ENCODE data around the gene ADGB. TPM values are rescaled to one million over a fixed set of nuclear protein-coding genes. Genes with fewer than 3 reads are reported as not detected.

Gene ADGB
- total and polyA plus RNA-seq, 2 donors (not counting 1 experiment from before 2014, with no cell fraction given) = not detected

- no peaks in the 10 kb centered on the region for H3K4me1 ChIP-seq (ENCODE audit: control insufficient read depth in 2 of 2, insufficient read depth in 2 of 2, low read length in 2 of 2)
- no peaks in the 10 kb centered on the region for H4K20me1 ChIP-seq (ENCODE audit: control insufficient read depth, insufficient read depth, low read length, poor library complexity, severe bottlenecking)
- ChIA-PET CTCF (no interaction called here), POLR2A (no interaction called here)
- H3K27ac ChIP-seq (ENCODE audit: low read length in 2 of 2) = no peak overlapping the region
- WGBS (ENCODE audit: insufficient coverage) = no CpG with 5 or more reads among the region's 1 CpG
- Mint-ChIP-seq H3K4me3 (no peak overlapping the region), H3K27me3 (peaks cover 10% of the 10 kb centered on the region), H3K9me3 (ENCODE audit: insufficient read depth) (peaks cover 2% of the 10 kb centered on the region), H3K27ac (no peak overlapping the region), H3K4me1 (no peaks in the 10 kb centered on the region)
- no peaks in the 10 kb centered on the region for H3K36me3 ChIP-seq (replicated peaks in 1 of 2; ENCODE audit: control extremely low read depth in 1 of 2, control insufficient read depth in 1 of 2, extremely low read depth in 1 of 2, insufficient read depth in 2 of 2, low read length in 1 of 2)
- peaks cover 0 to 8% (median 0%) of the 10 kb centered on the region in 3 donors for H3K9me3 ChIP-seq (ENCODE audit: control extremely low read depth in 1 of 3, control insufficient read depth in 2 of 3, insufficient read depth in 1 of 3, low read length in 2 of 3)
- H3K9ac ChIP-seq (ENCODE audit: low read length) = no peak overlapping the region
- ATAC-seq (ENCODE audit: low read depth) = no peak
- intact Hi-C loops (cut with micrococcal nuclease) = no loop called here
- H2AFZ ChIP-seq (ENCODE audit: insufficient read depth, low read depth, low read length, poor library complexity, severe bottlenecking) = no peak overlapping the region
- no peak overlapping the region for H3K4me2 ChIP-seq (replicated peaks; ENCODE audit: low read depth, low read length, poor library complexity, severe bottlenecking)
- no peak overlapping the region for H3K4me3 ChIP-seq (ENCODE audit: control extremely low read depth in 1 of 5, extremely low read depth in 1 of 5, insufficient read depth in 1 of 5, low read depth in 2 of 5, low read length in 4 of 5)
- no peak for TF ChIP-seq CTCF (IDR thresholded peaks at IDR 0.05)
- no peak for TF ChIP-seq EZH2 (IDR thresholded peaks at IDR 0.05; ENCODE audit: borderline replicate concordance, insufficient read depth, low read depth, low read length, poor library complexity, severe bottlenecking)
- no peak for DNase-seq
- no peaks in the 10 kb centered on the region for H3K79me2 ChIP-seq (ENCODE audit: control insufficient read depth, insufficient read depth, low read length)
- no peaks in the 10 kb centered on the region for H3K27me3 ChIP-seq (replicated peaks in 1 of 4; ENCODE audit: control extremely low read depth in 1 of 4, control insufficient read depth in 3 of 4, insufficient read depth in 4 of 4, low read length in 3 of 4)
Measured at GRCh38 chr6:146847426-146847825, 248.7 kb downstream of the ADGB start.

DNA sequence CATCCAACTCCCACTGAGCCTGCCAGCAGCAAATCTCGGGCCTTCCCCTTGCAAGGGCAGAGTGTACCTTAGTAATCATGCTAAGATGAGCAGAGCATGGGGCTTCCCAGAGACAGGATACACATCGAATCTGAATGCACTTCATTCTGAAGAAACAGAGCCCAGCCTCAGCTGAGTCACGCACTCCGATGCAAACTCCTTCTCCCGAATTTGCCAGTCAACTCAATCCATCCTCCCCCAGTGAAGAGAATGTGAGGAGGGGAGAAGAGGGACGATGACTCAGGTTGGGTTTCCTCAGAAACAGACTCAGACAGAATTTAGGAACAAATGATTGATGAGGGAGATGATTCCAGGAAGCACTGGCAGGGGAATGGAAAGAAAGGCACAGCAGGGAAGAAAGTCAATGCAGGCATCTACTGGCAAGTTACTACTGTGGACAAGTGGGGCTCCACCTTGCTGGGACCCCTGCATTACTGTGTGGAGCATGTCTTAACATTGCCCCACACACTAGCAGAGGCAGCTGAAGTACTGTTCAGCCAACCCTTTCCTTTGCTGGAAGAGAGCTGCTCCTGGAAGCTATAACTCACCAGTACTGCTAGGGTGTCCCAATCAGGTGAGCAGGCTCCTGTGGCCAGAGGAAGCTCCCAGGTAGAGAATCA, 251.6 kb downstream of the ADGB start:
- 54% methylated on average over 3 of the region's 6 CpGs for WGBS (ENCODE audit: insufficient coverage)
- H3K4me1 Mint-ChIP-seq = no peaks in the 10 kb centered on the region
- CTCF ChIA-PET = no interaction called here

More for the DNA sequence above, 251.6 kb downstream of the ADGB start:
- H3K27ac Mint-ChIP-seq = no peak overlapping the region
- DNase-seq (no peak), ATAC-seq (ENCODE audit: low read depth) (no peak)
- H3K27me3 Mint-ChIP-seq = peaks cover 15% of the 10 kb centered on the region
- Histone ChIP-seq H3K9ac (ENCODE audit: low read length) (no peak overlapping the region), H3K4me2 (replicated peaks; ENCODE audit: low read depth, low read length, poor library complexity, severe bottlenecking) (no peak overlapping the region), H3K4me1 (ENCODE audit: control insufficient read depth in 2 of 2, insufficient read depth in 2 of 2, low read length in 2 of 2) (no peaks in the 10 kb centered on the region), H3K9me3 (ENCODE audit: control extremely low read depth in 1 of 3, control insufficient read depth in 2 of 3, insufficient read depth in 1 of 3, low read length in 2 of 3) (peaks cover 0 to under 1% (median 0%) of the 10 kb centered on the region in 3 donors), H3K27me3 (replicated peaks in 1 of 4; ENCODE audit: control extremely low read depth in 1 of 4, control insufficient read depth in 3 of 4, insufficient read depth in 4 of 4, low read length in 3 of 4) (no peaks in the 10 kb centered on the region), H3K27ac (ENCODE audit: low read length in 2 of 2) (no peak overlapping the region), H3K79me2 (ENCODE audit: control insufficient read depth, insufficient read depth, low read length) (no peaks in the 10 kb centered on the region), H3K36me3 (replicated peaks in 1 of 2; ENCODE audit: control extremely low read depth in 1 of 2, control insufficient read depth in 1 of 2, extremely low read depth in 1 of 2, insufficient read depth in 2 of 2, low read length in 1 of 2) (no peaks in the 10 kb centered on the region), H2AFZ (ENCODE audit: insufficient read depth, low read depth, low read length, poor library complexity, severe bottlenecking) (no peak overlapping the region), H3K4me3 (ENCODE audit: control extremely low read depth in 1 of 5, extremely low read depth in 1 of 5, insufficient read depth in 1 of 5, low read depth in 2 of 5, low read length in 4 of 5) (no peak overlapping the region), H4K20me1 (ENCODE audit: control insufficient read depth, insufficient read depth, low read length, poor library complexity, severe bottlenecking) (no peaks in the 10 kb centered on the region)
- intact Hi-C loops (cut with micrococcal nuclease) = no loop called here
- POLR2A ChIA-PET = no interaction called here
- H3K4me3 Mint-ChIP-seq = no peak overlapping the region
- TF ChIP-seq CTCF (IDR thresholded peaks at IDR 0.05) (no peak), EZH2 (IDR thresholded peaks at IDR 0.05; ENCODE audit: borderline replicate concordance, insufficient read depth, low read depth, low read length, poor library complexity, severe bottlenecking) (no peak)
- peaks cover 2% of the 10 kb centered on the region for H3K9me3 Mint-ChIP-seq (ENCODE audit: insufficient read depth)

Data from B cell (primary cell).